Bronchial epithelial cell (primary cell): ENCODE measurements around the gene CAPN11. TPM values are rescaled to one million over a fixed set of nuclear protein-coding genes. Genes with fewer than 3 reads are reported as not detected.

Source experiments
- DNase-seq: peaks from one replicate; pipeline ENCODE4 v3.0.0-alpha.2; 2010; ENCODE audit warnings: low read depth
- FAIRE-seq: peaks from 2 replicates; lab custom pipeline; 2011; peaks lifted over from hg19 to GRCh38; lab: Jason Lieb, UNC
- H3K27me3 ChIP-seq: 2 replicates; pipeline ENCODE4 v1.5.1; 2011; ENCODE audit warnings: low read length; ENCODE audit not compliant: control insufficient read depth, insufficient read depth
- H3K36me3 ChIP-seq: 2 replicates; pipeline ENCODE4 v1.5.1; 2011; ENCODE audit warnings: low read length; ENCODE audit not compliant: control insufficient read depth, insufficient read depth
- H3K4me3 ChIP-seq: 2 replicates; pipeline ENCODE4 v1.5.1; 2011; ENCODE audit warnings: mild to moderate bottlenecking, low read depth, low read length, control low read depth
- CTCF ChIP-seq: IDR thresholded peaks from 2 replicates; pipeline ENCODE4 v1.5.1; 2011; ENCODE audit warnings: mild to moderate bottlenecking, moderate library complexity, low read length, control low read depth, inconsistent platforms; ENCODE audit not compliant: insufficient read depth, severe bottlenecking
- total RNA-seq: library from RNA; depleted of rRNA; stranded (reverse); fragments of >200 nt; gene quantifications from 2 replicates; pipeline ENCODE4 v1.2.1, GENCODE V29; 2014

Gene CAPN11
- total RNA-seq, 1 donor from 2014 or later = not detected

GRCh38 chr6:44221291-44221960 lies 62.8 kb downstream of the CAPN11 start:
- Histone ChIP-seq H3K27me3 (no peaks in the 10 kb centered on the region), H3K4me3 (no peak overlapping the region), H3K36me3 (no peaks in the 10 kb centered on the region)
- FAIRE-seq (no peak), DNase-seq (peak; percentile 79)
- peak; percentile 98 for TF ChIP-seq CTCF

GRCh38 chr6:44221961-44222335 lies 63.3 kb downstream of the CAPN11 start:
- no peaks in the 10 kb centered on the region for H3K36me3 ChIP-seq
- FAIRE-seq = no peak
- H3K4me3 ChIP-seq = no peak overlapping the region

GRCh38 chr6:44222486-44223318 lies 64.1 kb downstream of the CAPN11 start:
- H3K27me3 ChIP-seq = no peaks in the 10 kb centered on the region
- FAIRE-seq = no peak
- TF ChIP-seq CTCF = no peak
- no peaks in the 10 kb centered on the region for H3K36me3 ChIP-seq
- DNase-seq = no peak
- peak overlapping the region; percentile 52 for H3K4me3 ChIP-seq

More at GRCh38 chr6:44221961-44222335, 63.3 kb downstream of the CAPN11 start:
- DNase-seq = no peak
- TF ChIP-seq CTCF = no peak
- no peaks in the 10 kb centered on the region for H3K27me3 ChIP-seq

- Histone ChIP-seq H3K4me3 (peak within 1 kb of the TSS; percentile 52), H3K36me3 (no peaks in the 10 kb centered on the region), H3K27me3 (no peaks in the 10 kb centered on the region)
- no peak for FAIRE-seq
- no peak for DNase-seq
- TF ChIP-seq CTCF = no peak
Observed at GRCh38 chr6:44223319-44224028, 64.9 kb downstream of the CAPN11 start, which contains the start of gene SLC29A1. Gene SLC29A1 (plus strand): TSS chr6:44223595. CDS start chr6:44227314, 3,719 bp downstream.

GRCh38 chr6:44224029-44224964 lies 65.7 kb downstream of the CAPN11 start:
- no peak for TF ChIP-seq CTCF
- DNase-seq (peak; percentile 54), FAIRE-seq (no peak)
- H3K36me3 ChIP-seq = no peaks in the 10 kb centered on the region
- H3K4me3 ChIP-seq = peak overlapping the region; percentile 52
- H3K27me3 ChIP-seq = no peaks in the 10 kb centered on the region
